Measurements from ENCODE around the gene INPP5J.
"Not testable (repeated sequence)": the region's sequence is repeated elsewhere in the genome, so short reads cannot be mapped to it uniquely, and the experiment has no call there.

The INPP5J gene, protein sequence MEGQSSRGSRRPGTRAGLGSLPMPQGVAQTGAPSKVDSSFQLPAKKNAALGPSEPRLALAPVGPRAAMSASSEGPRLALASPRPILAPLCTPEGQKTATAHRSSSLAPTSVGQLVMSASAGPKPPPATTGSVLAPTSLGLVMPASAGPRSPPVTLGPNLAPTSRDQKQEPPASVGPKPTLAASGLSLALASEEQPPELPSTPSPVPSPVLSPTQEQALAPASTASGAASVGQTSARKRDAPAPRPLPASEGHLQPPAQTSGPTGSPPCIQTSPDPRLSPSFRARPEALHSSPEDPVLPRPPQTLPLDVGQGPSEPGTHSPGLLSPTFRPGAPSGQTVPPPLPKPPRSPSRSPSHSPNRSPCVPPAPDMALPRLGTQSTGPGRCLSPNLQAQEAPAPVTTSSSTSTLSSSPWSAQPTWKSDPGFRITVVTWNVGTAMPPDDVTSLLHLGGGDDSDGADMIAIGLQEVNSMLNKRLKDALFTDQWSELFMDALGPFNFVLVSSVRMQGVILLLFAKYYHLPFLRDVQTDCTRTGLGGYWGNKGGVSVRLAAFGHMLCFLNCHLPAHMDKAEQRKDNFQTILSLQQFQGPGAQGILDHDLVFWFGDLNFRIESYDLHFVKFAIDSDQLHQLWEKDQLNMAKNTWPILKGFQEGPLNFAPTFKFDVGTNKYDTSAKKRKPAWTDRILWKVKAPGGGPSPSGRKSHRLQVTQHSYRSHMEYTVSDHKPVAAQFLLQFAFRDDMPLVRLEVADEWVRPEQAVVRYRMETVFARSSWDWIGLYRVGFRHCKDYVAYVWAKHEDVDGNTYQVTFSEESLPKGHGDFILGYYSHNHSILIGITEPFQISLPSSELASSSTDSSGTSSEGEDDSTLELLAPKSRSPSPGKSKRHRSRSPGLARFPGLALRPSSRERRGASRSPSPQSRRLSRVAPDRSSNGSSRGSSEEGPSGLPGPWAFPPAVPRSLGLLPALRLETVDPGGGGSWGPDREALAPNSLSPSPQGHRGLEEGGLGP

DNA sequence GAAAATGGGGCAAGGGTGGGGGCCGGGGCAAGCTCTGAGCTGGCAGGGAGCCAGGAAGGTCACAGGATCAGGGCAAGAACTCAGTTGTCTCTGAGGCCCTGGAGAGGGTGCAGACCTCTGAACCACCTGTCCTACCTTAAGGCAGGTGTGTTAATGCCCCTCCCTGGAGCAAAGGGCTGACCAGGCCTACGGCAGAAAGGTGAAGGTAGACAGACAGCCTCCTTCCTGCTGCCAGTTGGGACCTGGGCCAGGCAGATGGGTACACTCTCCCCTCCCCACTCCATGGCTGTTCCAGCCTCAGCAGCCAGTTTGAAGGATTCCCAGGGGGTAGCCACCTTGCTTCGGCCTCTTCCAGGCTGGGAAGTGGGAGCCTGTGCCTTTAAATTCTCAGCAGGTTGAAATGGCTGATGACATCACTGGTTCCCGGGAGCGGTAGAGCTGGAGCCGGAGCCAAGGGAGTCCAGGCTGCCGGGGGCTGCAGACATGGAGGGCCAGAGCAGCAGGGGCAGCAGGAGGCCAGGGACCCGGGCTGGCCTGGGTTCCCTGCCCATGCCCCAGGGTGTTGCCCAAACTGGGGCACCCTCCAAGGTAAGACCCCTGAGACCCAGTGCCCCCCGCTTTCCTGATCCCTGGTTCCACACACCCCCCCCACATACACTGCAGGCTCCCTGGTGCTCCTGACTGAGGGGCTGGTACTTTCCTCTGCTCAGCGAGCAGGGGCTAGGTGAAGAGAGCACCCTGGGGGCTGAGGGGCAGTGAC, at the start of gene INPP5J:
Gene INPP5J, plus strand, starts transcription at position 435 of the 760 bp plus-strand sequence. Its CDS starts 49 bp downstream, at position 484.
- no peak for DNase-seq (ENCODE audit: low spot score)
- TF ChIP-seq, protein P1, sequence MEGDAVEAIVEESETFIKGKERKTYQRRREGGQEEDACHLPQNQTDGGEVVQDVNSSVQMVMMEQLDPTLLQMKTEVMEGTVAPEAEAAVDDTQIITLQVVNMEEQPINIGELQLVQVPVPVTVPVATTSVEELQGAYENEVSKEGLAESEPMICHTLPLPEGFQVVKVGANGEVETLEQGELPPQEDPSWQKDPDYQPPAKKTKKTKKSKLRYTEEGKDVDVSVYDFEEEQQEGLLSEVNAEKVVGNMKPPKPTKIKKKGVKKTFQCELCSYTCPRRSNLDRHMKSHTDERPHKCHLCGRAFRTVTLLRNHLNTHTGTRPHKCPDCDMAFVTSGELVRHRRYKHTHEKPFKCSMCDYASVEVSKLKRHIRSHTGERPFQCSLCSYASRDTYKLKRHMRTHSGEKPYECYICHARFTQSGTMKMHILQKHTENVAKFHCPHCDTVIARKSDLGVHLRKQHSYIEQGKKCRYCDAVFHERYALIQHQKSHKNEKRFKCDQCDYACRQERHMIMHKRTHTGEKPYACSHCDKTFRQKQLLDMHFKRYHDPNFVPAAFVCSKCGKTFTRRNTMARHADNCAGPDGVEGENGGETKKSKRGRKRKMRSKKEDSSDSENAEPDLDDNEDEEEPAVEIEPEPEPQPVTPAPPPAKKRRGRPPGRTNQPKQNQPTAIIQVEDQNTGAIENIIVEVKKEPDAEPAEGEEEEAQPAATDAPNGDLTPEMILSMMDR (IDR thresholded peaks at IDR 0.05; ENCODE audit: extremely low read depth, insufficient read depth, missing control alignments) = no peak
- in situ Hi-C loops (cut with MboI; ENCODE audit: low pct_unique_long_range_greater_than_20kb, low sequenced_read_pairs, unreplicated experiment) = no loop called here

DNA sequence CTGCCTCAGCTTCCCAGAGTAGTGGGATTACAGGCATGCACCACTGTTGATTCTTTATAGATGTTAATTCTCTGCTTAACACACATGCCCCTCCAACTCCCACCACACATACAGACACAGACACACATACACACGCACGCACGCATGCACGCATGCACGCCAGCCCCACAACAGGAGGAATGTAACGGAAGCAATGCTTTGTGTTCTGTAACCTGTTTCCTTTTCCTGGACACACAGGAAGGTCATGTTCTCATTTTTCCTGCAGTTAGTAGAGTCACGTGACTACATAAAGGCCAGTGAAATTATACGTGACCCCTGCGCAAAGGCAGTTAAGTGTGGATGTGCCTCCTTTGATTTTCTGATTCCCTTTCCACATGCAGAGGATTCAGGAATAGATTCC, 49.6 kb upstream of the INPP5J start:
- in situ Hi-C loops (cut with MboI; ENCODE audit: low pct_unique_long_range_greater_than_20kb, low sequenced_read_pairs, unreplicated experiment); DNase-seq (ENCODE audit: low spot score): not testable (repeated sequence)

DNA sequence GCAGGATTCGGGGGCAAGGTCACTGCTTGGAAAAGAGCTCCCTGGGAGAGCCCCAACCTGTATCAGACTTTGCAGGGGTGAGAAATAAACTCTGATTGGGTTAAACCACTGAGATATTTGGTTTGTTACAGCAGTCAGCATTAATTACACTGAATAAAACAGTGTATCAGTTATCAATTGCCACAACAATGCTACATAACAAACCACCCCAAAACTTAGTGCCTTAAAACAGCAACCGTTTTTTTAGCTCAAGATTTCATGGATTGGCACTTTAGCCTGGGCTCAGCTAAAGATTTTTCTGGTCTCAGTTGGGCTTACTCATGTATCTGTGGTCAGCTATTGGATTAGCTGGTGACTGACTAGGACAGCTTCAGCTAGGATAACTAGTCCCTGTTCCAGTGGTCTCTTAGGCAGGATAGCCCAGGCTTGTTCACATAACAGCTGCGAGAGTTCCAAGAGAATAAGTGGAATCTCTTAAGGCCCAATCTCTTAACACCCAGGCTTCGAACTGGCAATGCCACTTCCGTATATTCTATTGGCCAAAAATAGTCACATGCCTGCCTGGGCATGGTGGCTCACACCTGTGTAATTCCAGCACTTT, 49.1 kb upstream of the INPP5J start:
- in situ Hi-C loops (cut with MboI; ENCODE audit: low pct_unique_long_range_greater_than_20kb, low sequenced_read_pairs, unreplicated experiment); DNase-seq (ENCODE audit: low spot score): not testable (repeated sequence)

DNA sequence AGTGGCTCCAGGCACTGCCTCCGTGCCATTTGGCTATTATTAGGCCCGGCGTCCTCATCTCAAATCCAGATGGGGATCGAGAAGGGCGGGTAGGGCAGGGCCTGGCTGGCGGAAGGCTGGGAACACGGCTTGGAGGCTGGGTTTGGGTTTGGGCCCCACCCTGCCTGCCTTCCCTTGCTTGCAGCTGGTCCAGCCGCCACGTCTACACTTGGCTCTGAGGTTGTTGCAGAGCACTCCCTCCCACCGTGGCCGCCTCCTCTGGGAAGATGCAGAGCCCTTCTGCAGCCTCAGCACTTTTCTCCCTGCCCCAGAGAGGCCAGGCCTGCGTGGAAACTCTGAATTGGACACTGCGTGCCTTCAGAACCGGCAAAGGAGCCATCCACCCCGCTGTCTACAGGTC, 46.8 kb upstream of the INPP5J start:
- in situ Hi-C loops (cut with MboI; ENCODE audit: low pct_unique_long_range_greater_than_20kb, low sequenced_read_pairs, unreplicated experiment) = no loop called here
- no peak for DNase-seq (ENCODE audit: low spot score)
- TF ChIP-seq, protein P1 (IDR thresholded peaks at IDR 0.05; ENCODE audit: extremely low read depth, insufficient read depth, missing control alignments) = no peak

DNA sequence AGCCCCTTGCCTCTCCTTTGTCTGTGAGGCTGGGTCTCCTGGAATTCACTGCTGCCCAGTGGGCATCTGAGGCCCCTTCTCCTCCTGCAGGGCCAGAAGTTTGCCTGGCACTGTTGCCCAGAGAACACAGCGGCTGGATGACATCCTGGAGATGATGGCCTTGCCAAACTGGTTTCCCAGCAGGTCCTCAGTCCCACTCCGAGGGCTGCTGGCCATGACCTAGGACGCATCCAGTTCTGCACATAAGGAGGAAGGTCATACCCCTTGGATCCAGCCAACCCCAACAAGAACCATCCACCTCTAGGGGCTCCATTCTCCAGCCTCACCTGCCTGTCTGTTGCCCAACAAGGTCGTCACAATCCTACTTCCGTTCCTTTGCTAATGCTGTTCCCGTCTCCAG, 45.1 kb upstream of the INPP5J start:
- no peak for DNase-seq (ENCODE audit: low spot score)
- in situ Hi-C loops (cut with MboI; ENCODE audit: low pct_unique_long_range_greater_than_20kb, low sequenced_read_pairs, unreplicated experiment) = no loop called here
- TF ChIP-seq, protein P1 (IDR thresholded peaks at IDR 0.05; ENCODE audit: extremely low read depth, insufficient read depth, missing control alignments) = no peak

DNA sequence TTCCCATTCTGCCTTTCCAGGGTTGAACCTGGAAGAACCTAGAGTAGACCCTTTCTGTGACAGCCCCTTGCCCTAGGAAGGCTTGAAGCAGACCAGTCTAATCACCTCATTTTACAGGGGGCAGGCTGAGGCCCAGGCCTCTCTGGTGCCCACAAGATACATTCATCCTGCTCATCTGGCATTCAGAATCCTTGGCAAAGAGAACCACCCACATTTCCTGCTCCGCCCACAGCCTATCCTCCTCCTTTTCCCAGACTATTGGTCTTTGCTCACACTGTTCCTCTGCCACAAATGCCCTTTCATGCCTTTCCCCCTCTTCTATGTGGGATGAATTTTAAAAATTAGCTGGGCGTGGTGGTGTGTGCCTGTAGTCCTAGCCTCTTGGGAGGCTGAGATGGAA, 44.4 kb upstream of the INPP5J start:
- in situ Hi-C loops (cut with MboI; ENCODE audit: low pct_unique_long_range_greater_than_20kb, low sequenced_read_pairs, unreplicated experiment); DNase-seq (ENCODE audit: low spot score): not testable (repeated sequence)

DNA sequence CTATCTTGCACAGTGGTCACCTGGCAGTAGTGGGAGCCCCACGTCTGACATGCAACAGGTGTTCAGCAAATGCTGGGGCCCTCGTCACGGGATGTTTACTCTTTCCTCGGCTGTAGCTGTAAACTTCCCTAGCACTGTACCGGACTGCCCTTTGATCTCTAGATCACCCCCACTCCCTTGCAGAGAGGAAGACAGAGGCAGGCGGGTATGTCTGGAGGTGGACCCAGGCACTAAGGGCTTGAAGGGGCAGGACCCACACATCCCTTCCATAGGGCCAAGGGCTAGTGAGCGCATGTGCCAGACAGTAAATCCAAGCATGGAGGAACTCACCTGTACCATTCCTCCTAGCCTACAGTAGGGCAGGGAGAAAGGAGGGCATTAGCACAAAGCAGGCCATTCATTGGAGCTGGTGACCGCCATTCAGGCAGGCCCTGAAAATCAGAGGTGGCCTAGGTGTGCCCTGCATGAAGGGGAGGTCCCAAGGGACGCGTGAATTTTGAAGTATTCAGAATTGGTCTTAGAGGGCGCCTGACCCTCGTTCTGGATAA, 43.6 kb upstream of the INPP5J start:
- TF ChIP-seq, protein P1 (IDR thresholded peaks at IDR 0.05; ENCODE audit: extremely low read depth, insufficient read depth, missing control alignments) = no peak
- in situ Hi-C loops (cut with MboI; ENCODE audit: low pct_unique_long_range_greater_than_20kb, low sequenced_read_pairs, unreplicated experiment) = no loop called here
- DNase-seq (ENCODE audit: low spot score) = no peak

All from GM13977 (cell line).